GM12864 (cell line): ENCODE data around the gene FAM180A.

Experiments
- DNase-seq: peaks from one replicate; pipeline ENCODE4 v3.0.0-alpha.2; 2011; ENCODE audit warnings: low read depth
- H3K4me3 ChIP-seq: 2 replicates; pipeline ENCODE4 v1.5.1; 2011; ENCODE audit warnings: mild to moderate bottlenecking, low read depth, low read length, control low read depth
- CTCF ChIP-seq: IDR thresholded peaks from 2 replicates; pipeline ENCODE4 v1.5.1; 2011; ENCODE audit warnings: low read depth, mild to moderate bottlenecking, moderate library complexity, low read length, control low read depth, inconsistent platforms; ENCODE audit errors: missing control alignments

The FAM180A gene

GRCh38 chr7:135790371-135790977 lies 41.9 kb upstream of the FAM180A start:
- no peak overlapping the region for H3K4me3 ChIP-seq
- no peak for TF ChIP-seq CTCF
- DNase-seq = no peak

- no peak for TF ChIP-seq CTCF
- no peak for DNase-seq
Measured at GRCh38 chr7:135789956-135790355, 41.3 kb upstream of the FAM180A start.

GRCh38 chr7:135789431-135789830 lies 40.8 kb upstream of the FAM180A start:
- no peak for DNase-seq
- no peak for TF ChIP-seq CTCF
- H3K4me3 ChIP-seq = no peak overlapping the region

More at GRCh38 chr7:135789956-135790355, 41.3 kb upstream of the FAM180A start:
- H3K4me3 ChIP-seq = no peak overlapping the region

GRCh38 chr7:135786911-135787310 lies 38.3 kb upstream of the FAM180A start:
- DNase-seq = no peak
- no peak overlapping the region for H3K4me3 ChIP-seq
- TF ChIP-seq CTCF = no peak

- no peak for TF ChIP-seq CTCF
- no peak for DNase-seq
- no peak overlapping the region for H3K4me3 ChIP-seq
Measured at GRCh38 chr7:135785065-135785464, 36.5 kb upstream of the FAM180A start.

- no peak for DNase-seq
Measured at GRCh38 chr7:135784013-135784412, 35.4 kb upstream of the FAM180A start.

More at GRCh38 chr7:135784013-135784412, 35.4 kb upstream of the FAM180A start:
- no peak overlapping the region for H3K4me3 ChIP-seq
- TF ChIP-seq CTCF = no peak
